ENCODE results near the gene SOCS3.

SOCS3 gene

DNA sequence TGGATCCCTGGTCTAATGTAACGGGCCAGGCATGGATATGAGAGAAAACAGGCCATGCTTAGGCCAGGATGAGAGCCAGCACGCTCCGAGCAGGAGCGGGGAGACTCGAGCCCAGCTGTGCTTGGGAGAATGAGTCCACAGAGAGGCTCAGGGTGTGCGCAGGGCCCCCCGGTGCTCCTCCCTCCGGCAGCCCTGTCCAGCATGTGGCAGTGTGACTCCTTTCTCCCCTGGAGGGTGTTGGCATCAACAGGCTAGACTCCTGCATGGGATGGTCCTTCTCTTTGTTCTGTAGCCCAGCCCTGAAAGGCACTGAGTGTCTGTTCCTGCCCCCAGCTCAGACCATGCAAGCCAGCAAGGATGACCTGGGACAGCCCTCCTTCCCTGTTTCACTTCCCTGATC, 42.0 kb upstream of the SOCS3 start:
- no peak for TF ChIP-seq CTCF (conservative IDR thresholded peaks at IDR 0.05; ENCODE audit: low read length)
- no peak overlapping the region for H3K4me3 ChIP-seq (ENCODE audit: low read length)
- no peak for DNase-seq (ENCODE audit: low read depth)

DNA sequence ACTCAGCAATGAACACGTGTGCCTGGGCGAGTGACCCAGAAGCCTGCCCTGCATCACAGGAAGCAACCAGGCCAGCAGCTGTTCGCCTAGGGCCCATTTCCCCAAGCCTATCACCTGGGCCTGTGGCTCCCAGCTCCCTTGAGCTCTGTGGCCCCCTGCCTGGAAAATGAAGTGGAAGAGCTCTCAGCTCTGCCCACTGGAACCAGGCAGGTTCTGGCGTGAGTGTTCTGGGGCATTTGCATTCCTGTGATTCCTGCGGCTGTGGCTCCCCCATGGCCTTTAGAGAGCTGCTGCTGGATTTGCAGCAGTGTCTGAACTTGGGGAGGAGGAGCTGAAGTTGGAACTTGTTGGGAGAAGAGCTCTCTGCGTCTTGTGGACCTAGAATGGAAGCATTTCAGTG, 41.4 kb upstream of the SOCS3 start:
- no peak overlapping the region for H3K4me3 ChIP-seq (ENCODE audit: low read length)
- no peak for TF ChIP-seq CTCF (conservative IDR thresholded peaks at IDR 0.05; ENCODE audit: low read length)
- DNase-seq (ENCODE audit: low read depth), result peak; percentile 72

GRCh38 chr17:78400581-78401240, 40.8 kb upstream of the SOCS3 start:
- no peak overlapping the region for H3K4me3 ChIP-seq (ENCODE audit: low read length)
- no peak for DNase-seq (ENCODE audit: low read depth)
- TF ChIP-seq CTCF (conservative IDR thresholded peaks at IDR 0.05; ENCODE audit: low read length), result no peak

GRCh38 chr17:78399693-78400144, 39.8 kb upstream of the SOCS3 start:
- no peak for DNase-seq (ENCODE audit: low read depth)
- no peak for TF ChIP-seq CTCF (conservative IDR thresholded peaks at IDR 0.05; ENCODE audit: low read length)
- H3K4me3 ChIP-seq (ENCODE audit: low read length), result no peak overlapping the region

GRCh38 chr17:78399028-78399692, 39.3 kb upstream of the SOCS3 start:
- no peak overlapping the region for H3K4me3 ChIP-seq (ENCODE audit: low read length)
- TF ChIP-seq CTCF (conservative IDR thresholded peaks at IDR 0.05; ENCODE audit: low read length), result no peak
- DNase-seq (ENCODE audit: low read depth), result no peak

- no peak overlapping the region for H3K4me3 ChIP-seq (ENCODE audit: low read length)
- no peak for DNase-seq (ENCODE audit: low read depth)
- no peak for TF ChIP-seq CTCF (conservative IDR thresholded peaks at IDR 0.05; ENCODE audit: low read length)
These were observed 38.5 kb upstream of the SOCS3 start for GRCh38 chr17:78398390-78398789.

- no peak for TF ChIP-seq CTCF (conservative IDR thresholded peaks at IDR 0.05; ENCODE audit: low read length)
- no peak overlapping the region for H3K4me3 ChIP-seq (ENCODE audit: low read length)
- DNase-seq (ENCODE audit: low read depth), result peak; percentile 81
These were observed 37.8 kb upstream of the SOCS3 start for GRCh38 chr17:78397681-78398101.

All from AG10803 (cell line).